HEK293T (cell line): Measurements from ENCODE around the gene LAMA5.

Experiments
- BHLHE40 ChIP-seq: fragments of 450-650 bp; IDR thresholded peaks from 2 replicates; pipeline ENCODE4 v1.6.1; 2016; ENCODE audit warnings: mild to moderate bottlenecking, moderate library complexity, borderline replicate concordance
- PKNOX1 ChIP-seq: fragments of 450-650 bp; IDR thresholded peaks from 2 replicates; pipeline ENCODE4 v1.6.1; 2016
- TARDBP ChIP-seq: fragments of 450-650 bp; IDR thresholded peaks from 2 replicates; pipeline ENCODE4 v1.6.1; 2016
- ZNF384 ChIP-seq: fragments of 450-650 bp; IDR thresholded peaks from 2 replicates; pipeline ENCODE4 v1.6.1; 2016

- TF ChIP-seq TARDBP, result no peak
- no peak for TF ChIP-seq BHLHE40
- no peak for TF ChIP-seq PKNOX1
- TF ChIP-seq ZNF384, result no peak
Measured at GRCh38 chr20:62381202-62381797, 14.2 kb upstream of the LAMA5 start.
